ENCODE results near the gene ETS1.

The ETS1 gene

GRCh38 chr11:128624269-128625175, 37.2 kb upstream of the ETS1 start:
- no peak for DNase-seq (ENCODE audit: low read depth in 2 of 2)
- no peak overlapping the region for H3K4me3 ChIP-seq (replicated peaks in 1 of 2; ENCODE audit: low read depth in 2 of 2, low read length in 2 of 2)
- TF ChIP-seq, protein P1, sequence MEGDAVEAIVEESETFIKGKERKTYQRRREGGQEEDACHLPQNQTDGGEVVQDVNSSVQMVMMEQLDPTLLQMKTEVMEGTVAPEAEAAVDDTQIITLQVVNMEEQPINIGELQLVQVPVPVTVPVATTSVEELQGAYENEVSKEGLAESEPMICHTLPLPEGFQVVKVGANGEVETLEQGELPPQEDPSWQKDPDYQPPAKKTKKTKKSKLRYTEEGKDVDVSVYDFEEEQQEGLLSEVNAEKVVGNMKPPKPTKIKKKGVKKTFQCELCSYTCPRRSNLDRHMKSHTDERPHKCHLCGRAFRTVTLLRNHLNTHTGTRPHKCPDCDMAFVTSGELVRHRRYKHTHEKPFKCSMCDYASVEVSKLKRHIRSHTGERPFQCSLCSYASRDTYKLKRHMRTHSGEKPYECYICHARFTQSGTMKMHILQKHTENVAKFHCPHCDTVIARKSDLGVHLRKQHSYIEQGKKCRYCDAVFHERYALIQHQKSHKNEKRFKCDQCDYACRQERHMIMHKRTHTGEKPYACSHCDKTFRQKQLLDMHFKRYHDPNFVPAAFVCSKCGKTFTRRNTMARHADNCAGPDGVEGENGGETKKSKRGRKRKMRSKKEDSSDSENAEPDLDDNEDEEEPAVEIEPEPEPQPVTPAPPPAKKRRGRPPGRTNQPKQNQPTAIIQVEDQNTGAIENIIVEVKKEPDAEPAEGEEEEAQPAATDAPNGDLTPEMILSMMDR (IDR thresholded peaks at IDR 0.05; ENCODE audit: low read depth, low read length): no peak

- TF ChIP-seq, protein P1 (IDR thresholded peaks at IDR 0.05; ENCODE audit: low read depth, low read length): no peak
- DNase-seq (ENCODE audit: low read depth in 2 of 2): no peak
- no peak overlapping the region for H3K4me3 ChIP-seq (replicated peaks in 1 of 2; ENCODE audit: low read depth in 2 of 2, low read length in 2 of 2)
Measured at GRCh38 chr11:128623091-128623490, 35.7 kb upstream of the ETS1 start.

- H3K4me3 ChIP-seq (replicated peaks in 1 of 2; ENCODE audit: low read depth in 2 of 2, low read length in 2 of 2): peak overlapping the region in 1 of 2 donors; percentile 40
- TF ChIP-seq, protein P1 (IDR thresholded peaks at IDR 0.05; ENCODE audit: low read depth, low read length): peak; percentile 4
- peak; percentile 90 to 99 for DNase-seq (ENCODE audit: low read depth in 2 of 2)
Measured at GRCh38 chr11:128621601-128622501, 34.5 kb upstream of the ETS1 start.

GRCh38 chr11:128620309-128621100, 33.1 kb upstream of the ETS1 start:
- DNase-seq (ENCODE audit: low read depth in 2 of 2): peak in 1 of 2 donors; percentile 53

DNA sequence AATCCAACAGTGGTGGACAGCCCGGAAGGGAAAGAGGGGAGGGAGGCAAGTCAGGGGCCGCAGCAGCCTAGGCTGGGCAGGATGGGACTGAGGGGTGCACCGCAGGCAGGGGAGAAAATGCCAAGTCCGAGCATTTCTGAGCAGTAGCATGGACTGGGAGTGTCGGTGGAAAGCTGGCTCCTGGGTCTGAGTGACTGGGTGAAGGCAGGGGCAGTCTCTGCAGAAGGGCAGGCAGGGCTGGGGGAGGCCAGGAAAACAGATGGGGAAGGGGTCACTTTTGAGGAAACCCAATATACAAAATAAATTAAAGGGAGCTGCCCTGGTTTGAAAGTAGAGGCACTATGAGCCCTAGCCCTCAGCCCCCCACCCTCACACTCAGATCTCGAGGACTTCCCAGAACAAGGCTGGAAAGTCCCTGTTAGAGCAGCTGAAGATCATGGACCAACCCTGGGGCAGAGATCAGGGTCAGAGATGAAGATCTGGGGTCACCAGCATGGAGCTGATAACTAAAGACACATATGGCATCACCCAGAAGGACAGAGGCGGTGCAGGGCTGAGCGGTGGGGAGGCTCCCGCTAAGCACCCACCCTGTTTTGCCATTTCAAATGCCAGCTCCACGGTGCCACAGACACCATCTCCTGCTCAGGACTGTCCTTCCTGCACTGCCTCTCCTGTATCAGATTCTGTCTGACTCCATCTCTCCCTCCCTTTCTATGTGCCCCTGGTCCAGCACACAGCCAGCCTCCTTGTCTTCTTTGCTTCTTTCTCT, 32.4 kb upstream of the ETS1 start:
- TF ChIP-seq, protein P1 (IDR thresholded peaks at IDR 0.05; ENCODE audit: low read depth, low read length): no peak
- H3K4me3 ChIP-seq (replicated peaks in 1 of 2; ENCODE audit: low read depth in 2 of 2, low read length in 2 of 2): no peak overlapping the region
- no peak for DNase-seq (ENCODE audit: low read depth in 2 of 2)

More at GRCh38 chr11:128620309-128621100, 33.1 kb upstream of the ETS1 start:
- TF ChIP-seq, protein P1 (IDR thresholded peaks at IDR 0.05; ENCODE audit: low read depth, low read length): no peak
- H3K4me3 ChIP-seq (replicated peaks in 1 of 2; ENCODE audit: low read depth in 2 of 2, low read length in 2 of 2): peak overlapping the region in 1 of 2 donors; percentile 40
